Hindlimb muscle (tissue), 1 donor: ENCODE measurements around the gene GC. TPM values are rescaled to one million over a fixed set of nuclear protein-coding genes. Genes with fewer than 3 reads are reported as not detected.

ENCODE experiments used
- polyA plus RNA-seq: library from polyadenylated mRNA; unstranded; fragments of 120-200 nt; gene quantifications from one replicate; pipeline ENCODE4 v1.2.1, GENCODE V29; 2013; ENCODE audit not compliant: insufficient read length

GC gene
- polyA plus RNA-seq, 1 donor = not detected

Other genes starting within 250 kb of the GC start
- not detected for gene NPFFR2, start 247.9 kb upstream of the GC start, polyA plus RNA-seq